HepG2 (cell line): ENCODE results near the gene VAC14. TPM values are rescaled to one million over a fixed set of nuclear protein-coding genes. Genes with fewer than 3 reads are reported as not detected.

Experiments used
- AHR ChIP-seq: IDR thresholded peaks from 2 replicates; pipeline ENCODE4 v1.6.1; 2018; ENCODE audit warnings: missing genetic modification reagents, missing compliant biosample characterization
- IKZF1 ChIP-seq: fragments of 450-650 bp; IDR thresholded peaks from 2 replicates; pipeline ENCODE4 v1.7.1; 2016
- JUN ChIP-seq: sonication (generic); formaldehyde crosslinking; IDR thresholded peaks from 2 replicates; pipeline ENCODE4 v1.4.0; 2020; ENCODE audit warnings: mild to moderate bottlenecking, missing genetic modification reagents
- RBFOX2 ChIP-seq: fragments of 200-400 bp; formaldehyde crosslinking; IDR thresholded peaks from 2 replicates; pipeline ENCODE4 v1.6.1; 2017; ENCODE audit warnings: low read depth, mild to moderate bottlenecking, low read length
- SETDB1 ChIP-seq: sonication (generic); formaldehyde crosslinking; IDR thresholded peaks from 2 replicates; pipeline ENCODE4 v1.5.1; 2020; ENCODE audit warnings: missing genetic modification reagents, mild to moderate bottlenecking, borderline replicate concordance
- ZNF232 ChIP-seq: sonication (generic); formaldehyde crosslinking; IDR thresholded peaks from 2 replicates; pipeline ENCODE4 v1.4.0; 2020; ENCODE audit warnings: missing genetic modification reagents, borderline replicate concordance
- ZNF253 ChIP-seq: sonication (generic); formaldehyde crosslinking; IDR thresholded peaks from 2 replicates; pipeline ENCODE4 v1.8.0; 2022; ENCODE audit warnings: mild to moderate bottlenecking, missing genetic modification reagents, borderline replicate concordance
- ZNF543 ChIP-seq: sonication (generic); formaldehyde crosslinking; IDR thresholded peaks from 2 replicates; pipeline ENCODE4 v1.4.0; 2020; ENCODE audit warnings: mild to moderate bottlenecking, missing genetic modification reagents
- ZNF720 ChIP-seq: sonication (generic); formaldehyde crosslinking; IDR thresholded peaks from 2 replicates; pipeline ENCODE4 v1.4.0; 2020; ENCODE audit warnings: missing genetic modification reagents
- polyA plus RNA-seq, 8 experiments: library from polyadenylated mRNA; depleted of rRNA in 3 of 8; stranded (reverse) in 7 of 8; unstranded in 1 of 8; fragments of >200 nt; fragmentation: Illumina TruSeq in 4 of 8; extraction: Trizol in 4 of 8; gene quantifications; 2 replicates each; pipeline versions ENCODE4 v1.2.1 to v1.2.3, GENCODE V29; 2011 to 2016; ENCODE audit warnings: low read depth in 4 of 8, missing spikeins in 1 of 8, mixed read lengths in 1 of 8; ENCODE audit not compliant: insufficient read depth in 1 of 8
- total RNA-seq, 5 experiments: library from RNA; depleted of rRNA; stranded (reverse); fragments of >200 nt; fragmentation: Illumina TruSeq; extraction: Trizol; gene quantifications; 2 replicates each; pipeline ENCODE4 v1.2.3, GENCODE V29; 2016; ENCODE audit warnings: low read depth in 1 of 5
- TF ChIP-seq, protein P1 (sequence below): sonication (generic); formaldehyde crosslinking; IDR thresholded peaks from 2 replicates; pipeline ENCODE4 v1.5.1; 2020; ENCODE audit warnings: mild to moderate bottlenecking, missing genetic modification reagents, borderline replicate concordance
- TF ChIP-seq, protein P2 (sequence below): sonication (generic); formaldehyde crosslinking; IDR thresholded peaks from 2 replicates; pipeline ENCODE4 v1.4.0; 2020; ENCODE audit warnings: mild to moderate bottlenecking, missing genetic modification reagents
- TF ChIP-seq, protein P3 (sequence below): sonication (generic); formaldehyde crosslinking; IDR thresholded peaks from 2 replicates; pipeline ENCODE4 v1.4.0; 2020; ENCODE audit warnings: mild to moderate bottlenecking, missing genetic modification reagents, borderline replicate concordance
- TF ChIP-seq, protein P4 (sequence below): sonication (generic); formaldehyde crosslinking; conservative IDR thresholded peaks from 2 replicates; pipeline ENCODE4 v1.4.0; 2020; ENCODE audit warnings: missing genetic modification reagents
- TF ChIP-seq, protein P5 (sequence below): fragments of 450-650 bp; IDR thresholded peaks from 2 replicates; pipeline ENCODE4 v1.6.1; 2016

Gene VAC14
- total and polyA plus RNA-seq, 2 of the 13 experiments (the other 11 are each of a cell fraction or from before 2014, with no cell fraction given) = 23.5 to 24.6 TPM

DNA sequence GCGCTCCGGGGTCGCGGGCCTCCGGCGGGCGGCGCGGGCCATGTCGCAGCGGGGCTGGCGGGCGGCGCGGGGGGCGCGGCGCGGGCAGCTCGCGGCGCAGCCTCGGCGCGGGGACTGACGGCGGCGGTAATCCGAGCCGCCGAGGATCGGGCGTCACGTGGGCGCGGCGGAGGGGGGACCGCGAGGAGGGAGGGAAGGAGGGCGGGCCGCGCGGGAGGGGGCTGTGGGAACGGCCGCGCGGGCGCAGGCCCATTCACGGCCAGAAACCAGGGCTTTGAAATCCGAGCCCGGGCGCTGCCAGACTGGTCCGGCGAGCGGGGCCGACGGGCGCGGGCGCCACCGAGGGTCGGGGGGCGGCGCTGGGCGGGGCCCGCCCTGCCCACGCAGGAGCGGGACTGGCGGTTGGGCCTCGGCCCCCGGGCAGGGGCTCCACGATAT, 115.0 kb downstream of the VAC14 start, which contains the start of gene MTSS2 (continued):
- TF ChIP-seq, protein P1, sequence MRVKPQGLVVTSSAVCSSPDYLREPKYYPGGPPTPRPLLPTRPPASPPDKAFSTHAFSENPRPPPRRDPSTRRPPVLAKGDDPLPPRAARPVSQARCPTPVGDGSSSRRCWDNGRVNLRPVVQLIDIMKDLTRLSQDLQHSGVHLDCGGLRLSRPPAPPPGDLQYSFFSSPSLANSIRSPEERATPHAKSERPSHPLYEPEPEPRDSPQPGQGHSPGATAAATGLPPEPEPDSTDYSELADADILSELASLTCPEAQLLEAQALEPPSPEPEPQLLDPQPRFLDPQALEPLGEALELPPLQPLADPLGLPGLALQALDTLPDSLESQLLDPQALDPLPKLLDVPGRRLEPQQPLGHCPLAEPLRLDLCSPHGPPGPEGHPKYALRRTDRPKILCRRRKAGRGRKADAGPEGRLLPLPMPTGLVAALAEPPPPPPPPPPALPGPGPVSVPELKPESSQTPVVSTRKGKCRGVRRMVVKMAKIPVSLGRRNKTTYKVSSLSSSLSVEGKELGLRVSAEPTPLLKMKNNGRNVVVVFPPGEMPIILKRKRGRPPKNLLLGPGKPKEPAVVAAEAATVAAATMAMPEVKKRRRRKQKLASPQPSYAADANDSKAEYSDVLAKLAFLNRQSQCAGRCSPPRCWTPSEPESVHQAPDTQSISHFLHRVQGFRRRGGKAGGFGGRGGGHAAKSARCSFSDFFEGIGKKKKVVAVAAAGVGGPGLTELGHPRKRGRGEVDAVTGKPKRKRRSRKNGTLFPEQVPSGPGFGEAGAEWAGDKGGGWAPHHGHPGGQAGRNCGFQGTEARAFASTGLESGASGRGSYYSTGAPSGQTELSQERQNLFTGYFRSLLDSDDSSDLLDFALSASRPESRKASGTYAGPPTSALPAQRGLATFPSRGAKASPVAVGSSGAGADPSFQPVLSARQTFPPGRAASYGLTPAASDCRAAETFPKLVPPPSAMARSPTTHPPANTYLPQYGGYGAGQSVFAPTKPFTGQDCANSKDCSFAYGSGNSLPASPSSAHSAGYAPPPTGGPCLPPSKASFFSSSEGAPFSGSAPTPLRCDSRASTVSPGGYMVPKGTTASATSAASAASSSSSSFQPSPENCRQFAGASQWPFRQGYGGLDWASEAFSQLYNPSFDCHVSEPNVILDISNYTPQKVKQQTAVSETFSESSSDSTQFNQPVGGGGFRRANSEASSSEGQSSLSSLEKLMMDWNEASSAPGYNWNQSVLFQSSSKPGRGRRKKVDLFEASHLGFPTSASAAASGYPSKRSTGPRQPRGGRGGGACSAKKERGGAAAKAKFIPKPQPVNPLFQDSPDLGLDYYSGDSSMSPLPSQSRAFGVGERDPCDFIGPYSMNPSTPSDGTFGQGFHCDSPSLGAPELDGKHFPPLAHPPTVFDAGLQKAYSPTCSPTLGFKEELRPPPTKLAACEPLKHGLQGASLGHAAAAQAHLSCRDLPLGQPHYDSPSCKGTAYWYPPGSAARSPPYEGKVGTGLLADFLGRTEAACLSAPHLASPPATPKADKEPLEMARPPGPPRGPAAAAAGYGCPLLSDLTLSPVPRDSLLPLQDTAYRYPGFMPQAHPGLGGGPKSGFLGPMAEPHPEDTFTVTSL (CRISPR knock-in tag) = no peak
- peak; percentile 69; the same call in 1 of the 2 replicates for TF ChIP-seq RBFOX2
- TF ChIP-seq ZNF720 (CRISPR knock-in tag) = no peak
- TF ChIP-seq, protein P2, sequence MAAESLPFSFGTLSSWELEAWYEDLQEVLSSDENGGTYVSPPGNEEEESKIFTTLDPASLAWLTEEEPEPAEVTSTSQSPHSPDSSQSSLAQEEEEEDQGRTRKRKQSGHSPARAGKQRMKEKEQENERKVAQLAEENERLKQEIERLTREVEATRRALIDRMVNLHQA = no peak
- TF ChIP-seq AHR (CRISPR knock-in tag) = no peak
- TF ChIP-seq SETDB1 (CRISPR knock-in tag) = no peak
- TF ChIP-seq IKZF1 = no peak
- TF ChIP-seq, protein P3, sequence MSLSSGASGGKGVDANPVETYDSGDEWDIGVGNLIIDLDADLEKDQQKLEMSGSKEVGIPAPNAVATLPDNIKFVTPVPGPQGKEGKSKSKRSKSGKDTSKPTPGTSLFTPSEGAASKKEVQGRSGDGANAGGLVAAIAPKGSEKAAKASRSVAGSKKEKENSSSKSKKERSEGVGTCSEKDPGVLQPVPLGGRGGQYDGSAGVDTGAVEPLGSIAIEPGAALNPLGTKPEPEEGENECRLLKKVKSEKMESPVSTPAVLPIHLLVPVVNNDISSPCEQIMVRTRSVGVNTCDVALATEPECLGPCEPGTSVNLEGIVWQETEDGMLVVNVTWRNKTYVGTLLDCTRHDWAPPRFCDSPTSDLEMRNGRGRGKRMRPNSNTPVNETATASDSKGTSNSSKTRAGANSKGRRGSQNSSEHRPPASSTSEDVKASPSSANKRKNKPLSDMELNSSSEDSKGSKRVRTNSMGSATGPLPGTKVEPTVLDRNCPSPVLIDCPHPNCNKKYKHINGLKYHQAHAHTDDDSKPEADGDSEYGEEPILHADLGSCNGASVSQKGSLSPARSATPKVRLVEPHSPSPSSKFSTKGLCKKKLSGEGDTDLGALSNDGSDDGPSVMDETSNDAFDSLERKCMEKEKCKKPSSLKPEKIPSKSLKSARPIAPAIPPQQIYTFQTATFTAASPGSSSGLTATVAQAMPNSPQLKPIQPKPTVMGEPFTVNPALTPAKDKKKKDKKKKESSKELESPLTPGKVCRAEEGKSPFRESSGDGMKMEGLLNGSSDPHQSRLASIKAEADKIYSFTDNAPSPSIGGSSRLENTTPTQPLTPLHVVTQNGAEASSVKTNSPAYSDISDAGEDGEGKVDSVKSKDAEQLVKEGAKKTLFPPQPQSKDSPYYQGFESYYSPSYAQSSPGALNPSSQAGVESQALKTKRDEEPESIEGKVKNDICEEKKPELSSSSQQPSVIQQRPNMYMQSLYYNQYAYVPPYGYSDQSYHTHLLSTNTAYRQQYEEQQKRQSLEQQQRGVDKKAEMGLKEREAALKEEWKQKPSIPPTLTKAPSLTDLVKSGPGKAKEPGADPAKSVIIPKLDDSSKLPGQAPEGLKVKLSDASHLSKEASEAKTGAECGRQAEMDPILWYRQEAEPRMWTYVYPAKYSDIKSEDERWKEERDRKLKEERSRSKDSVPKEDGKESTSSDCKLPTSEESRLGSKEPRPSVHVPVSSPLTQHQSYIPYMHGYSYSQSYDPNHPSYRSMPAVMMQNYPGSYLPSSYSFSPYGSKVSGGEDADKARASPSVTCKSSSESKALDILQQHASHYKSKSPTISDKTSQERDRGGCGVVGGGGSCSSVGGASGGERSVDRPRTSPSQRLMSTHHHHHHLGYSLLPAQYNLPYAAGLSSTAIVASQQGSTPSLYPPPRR = 0 out of 2 replicates have a peak, but pooled peaks have one; percentile 38
- TF ChIP-seq, protein P4, sequence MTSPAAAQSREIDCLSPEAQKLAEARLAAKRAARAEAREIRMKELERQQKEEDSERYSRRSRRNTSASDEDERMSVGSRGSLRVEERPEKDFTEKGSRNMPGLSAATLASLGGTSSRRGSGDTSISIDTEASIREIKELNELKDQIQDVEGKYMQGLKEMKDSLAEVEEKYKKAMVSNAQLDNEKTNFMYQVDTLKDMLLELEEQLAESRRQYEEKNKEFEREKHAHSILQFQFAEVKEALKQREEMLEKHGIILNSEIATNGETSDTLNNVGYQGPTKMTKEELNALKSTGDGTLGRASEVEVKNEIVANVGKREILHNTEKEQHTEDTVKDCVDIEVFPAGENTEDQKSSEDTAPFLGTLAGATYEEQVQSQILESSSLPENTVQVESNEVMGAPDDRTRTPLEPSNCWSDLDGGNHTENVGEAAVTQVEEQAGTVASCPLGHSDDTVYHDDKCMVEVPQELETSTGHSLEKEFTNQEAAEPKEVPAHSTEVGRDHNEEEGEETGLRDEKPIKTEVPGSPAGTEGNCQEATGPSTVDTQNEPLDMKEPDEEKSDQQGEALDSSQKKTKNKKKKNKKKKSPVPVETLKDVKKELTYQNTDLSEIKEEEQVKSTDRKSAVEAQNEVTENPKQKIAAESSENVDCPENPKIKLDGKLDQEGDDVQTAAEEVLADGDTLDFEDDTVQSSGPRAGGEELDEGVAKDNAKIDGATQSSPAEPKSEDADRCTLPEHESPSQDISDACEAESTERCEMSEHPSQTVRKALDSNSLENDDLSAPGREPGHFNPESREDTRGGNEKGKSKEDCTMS (CRISPR knock-in tag) = no peak
- TF ChIP-seq ZNF232 (CRISPR knock-in tag) = no peak
- no peak for TF ChIP-seq ZNF253
- TF ChIP-seq, protein P5, sequence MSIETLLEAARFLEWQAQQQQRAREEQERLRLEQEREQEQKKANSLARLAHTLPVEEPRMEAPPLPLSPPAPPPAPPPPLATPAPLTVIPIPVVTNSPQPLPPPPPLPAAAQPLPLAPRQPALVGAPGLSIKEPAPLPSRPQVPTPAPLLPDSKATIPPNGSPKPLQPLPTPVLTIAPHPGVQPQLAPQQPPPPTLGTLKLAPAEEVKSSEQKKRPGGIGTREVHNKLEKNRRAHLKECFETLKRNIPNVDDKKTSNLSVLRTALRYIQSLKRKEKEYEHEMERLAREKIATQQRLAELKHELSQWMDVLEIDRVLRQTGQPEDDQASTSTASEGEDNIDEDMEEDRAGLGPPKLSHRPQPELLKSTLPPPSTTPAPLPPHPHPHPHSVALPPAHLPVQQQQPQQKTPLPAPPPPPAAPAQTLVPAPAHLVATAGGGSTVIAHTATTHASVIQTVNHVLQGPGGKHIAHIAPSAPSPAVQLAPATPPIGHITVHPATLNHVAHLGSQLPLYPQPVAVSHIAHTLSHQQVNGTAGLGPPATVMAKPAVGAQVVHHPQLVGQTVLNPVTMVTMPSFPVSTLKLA = no peak
- TF ChIP-seq ZNF543 (CRISPR knock-in tag) = no peak
- TF ChIP-seq JUN (CRISPR knock-in tag) = no peak
